Stimulated activated CD4-positive, alpha-beta T cell treated with anti-CD3 and anti-CD28 coated beads, Interleukin-4, amount 100 ng/mL, for 4 hours (primary cell): ENCODE data around the gene RNF130.
A peak's percentile ranks its signal among the peaks of the same experiment; 100 is the strongest.

Source experiments
- DNase-seq, 2 experiments: peaks; one replicate each; pipeline ENCODE4 v3.0.0-alpha.2; 2020

RNF130 gene

DNA sequence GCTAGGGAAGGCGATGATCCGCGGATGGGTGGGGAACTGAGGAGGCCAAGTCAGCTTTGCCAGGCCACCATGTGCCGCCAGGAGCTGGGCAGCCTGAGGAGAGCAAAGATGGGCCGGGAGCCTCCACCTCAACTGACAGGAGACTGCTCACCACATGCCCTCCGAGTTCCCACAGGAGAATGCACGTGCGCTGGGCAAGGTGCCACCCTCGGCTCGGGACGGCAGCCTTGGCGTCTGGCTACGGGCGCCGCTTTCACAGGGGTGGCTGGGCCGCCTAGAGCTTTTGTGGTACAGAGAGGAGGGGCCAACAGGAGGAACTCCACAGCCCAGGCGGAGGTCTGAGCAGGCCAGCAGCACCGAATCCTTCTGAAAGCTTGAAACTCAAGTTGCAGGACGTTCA lies 158.6 kb downstream of the RNF130 start:
- no peak for DNase-seq

DNA sequence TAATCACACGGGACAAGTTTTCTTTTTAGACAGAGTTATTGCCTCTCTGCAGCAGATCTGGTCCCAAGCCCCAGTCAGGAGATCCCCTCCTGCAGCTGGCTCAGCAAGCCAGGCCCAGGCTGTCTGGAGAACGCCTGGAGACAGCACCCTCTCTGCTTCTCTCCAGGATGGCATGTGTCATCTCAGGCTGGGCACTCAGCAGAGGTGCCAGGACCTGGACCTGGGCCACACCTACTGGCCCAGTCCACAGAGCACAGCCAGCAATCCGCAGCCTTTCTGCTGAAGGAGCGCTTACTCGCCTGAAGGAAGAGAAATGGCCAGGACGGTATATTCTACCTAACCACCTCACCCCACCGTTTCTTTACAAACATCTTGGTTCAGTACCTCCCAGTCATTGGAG lies 159.2 kb downstream of the RNF130 start:
- no peak for DNase-seq

DNA sequence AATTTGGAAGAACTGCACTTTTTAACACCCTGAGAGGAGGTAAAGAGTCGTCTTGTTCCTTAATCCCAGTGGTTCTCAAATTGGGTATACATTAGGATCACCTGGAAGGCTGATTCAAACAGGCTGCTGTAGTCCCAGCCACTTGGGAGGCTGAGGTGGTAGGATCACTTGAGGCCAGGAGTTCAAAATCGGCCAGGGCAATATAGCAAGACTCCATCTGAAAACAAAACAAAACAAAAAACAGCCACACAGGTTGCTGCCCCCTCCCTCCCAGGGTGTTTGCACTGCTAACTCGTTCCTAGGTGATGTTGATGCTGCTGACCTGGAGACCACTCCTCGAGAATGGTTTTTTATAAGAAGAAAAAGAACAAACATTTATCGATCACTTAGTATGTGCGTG lies 162.3 kb downstream of the RNF130 start:
- DNase-seq, result no peak

DNA sequence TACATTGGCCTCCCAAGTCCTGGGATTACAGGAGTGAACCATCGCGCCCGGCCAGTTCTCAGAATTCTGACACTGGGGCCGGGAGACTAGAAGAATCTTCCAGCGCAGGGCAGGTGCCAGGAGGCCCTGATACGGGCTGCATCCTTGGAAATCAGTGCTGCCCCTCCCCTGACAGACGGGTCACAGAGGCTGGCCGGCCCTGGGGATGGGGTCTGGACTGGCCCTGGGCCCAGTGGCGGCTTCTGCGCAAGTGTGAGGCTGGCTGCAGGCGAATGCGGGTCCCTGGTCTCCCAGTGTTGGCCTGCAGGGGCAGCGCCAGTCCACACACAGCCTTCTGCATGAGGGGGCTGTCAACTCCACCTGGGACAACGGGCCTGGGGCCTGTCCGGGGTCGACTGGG lies 163.0 kb downstream of the RNF130 start:
- DNase-seq, result peak in 1 of 2 experiments; percentile 10

DNA sequence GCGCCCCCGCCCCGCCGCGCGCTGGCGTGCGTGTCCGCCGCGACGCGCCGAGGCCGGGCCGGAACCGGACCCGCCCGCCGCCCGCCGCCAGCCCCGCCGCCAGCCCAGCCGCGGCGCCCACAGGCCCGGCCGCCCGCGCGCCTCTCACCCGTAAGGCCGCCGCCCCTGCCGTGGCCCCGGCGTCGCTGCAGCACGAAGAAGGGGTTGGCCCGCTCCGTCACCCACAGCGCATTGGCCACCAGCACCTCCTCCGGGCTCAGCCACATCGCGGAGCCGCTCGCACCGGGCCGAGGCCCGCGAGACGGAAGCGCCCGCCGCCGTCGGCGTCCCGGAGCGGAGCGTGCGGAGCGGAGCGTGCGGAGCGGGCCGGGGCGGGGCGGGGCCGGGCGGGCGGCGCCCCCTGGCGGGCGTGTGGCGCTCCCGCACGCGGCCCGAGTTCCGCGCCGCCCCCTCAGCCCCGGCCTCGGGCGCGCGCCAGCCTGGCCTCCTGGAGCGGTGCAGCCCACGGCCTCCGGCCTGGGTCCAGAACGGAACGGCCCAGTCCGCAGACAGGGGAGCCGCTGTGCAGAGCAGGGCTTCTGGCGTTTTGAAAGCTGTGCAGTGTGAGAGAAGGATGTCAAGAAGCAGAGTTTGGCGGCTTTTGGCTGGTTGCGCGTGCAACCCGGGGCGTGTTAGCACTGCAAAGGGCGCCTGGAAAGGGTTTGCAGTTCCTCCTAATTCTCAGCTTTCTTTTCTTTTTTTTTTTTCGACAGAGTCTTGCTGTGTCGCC lies 163.8 kb downstream of the RNF130 start, which contains the start of gene TBC1D9B:
TBC1D9B (minus strand) TSS at position 342 of the 769 bp plus-strand sequence; CDS start at position 266, 76 bp downstream.
- DNase-seq, result peak; percentile 57 to 73

DNA sequence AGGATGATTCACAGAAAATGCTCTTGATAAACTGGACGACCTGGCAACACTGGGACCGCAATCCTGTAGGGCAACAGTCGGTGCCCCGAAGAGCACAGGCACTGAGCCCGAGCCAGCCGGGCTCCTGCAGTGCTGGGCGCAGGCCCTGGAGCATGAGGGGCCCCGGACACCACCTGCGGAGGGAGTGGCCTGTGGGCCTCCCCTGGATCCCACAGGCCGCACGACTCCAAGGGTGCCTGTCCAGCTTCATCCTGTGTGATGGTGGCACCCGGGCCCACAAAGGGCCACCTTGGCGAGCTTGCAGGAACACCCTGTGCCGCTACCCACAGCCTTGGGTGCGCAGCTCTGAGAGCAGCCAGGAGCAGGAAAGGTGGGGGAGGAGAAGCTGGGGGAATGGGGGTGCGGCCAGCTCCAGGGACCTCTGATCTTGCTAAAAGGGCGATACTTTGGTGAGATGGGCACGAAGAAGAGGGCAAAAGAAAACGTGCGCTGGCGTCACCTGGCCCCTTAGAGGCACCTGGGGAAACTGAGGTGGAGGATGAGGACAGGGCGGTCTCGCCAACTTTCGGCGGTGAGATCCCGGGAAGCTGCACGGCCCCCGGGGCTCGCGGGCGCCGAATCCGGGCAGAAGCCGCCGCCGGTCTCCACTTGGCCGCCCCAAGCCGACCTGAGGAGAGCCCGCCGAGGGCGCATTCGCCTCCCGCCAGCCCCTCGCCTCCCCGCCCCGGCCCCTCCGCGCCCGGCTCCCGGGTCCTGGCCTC lies 164.6 kb downstream of the RNF130 start:
- peak in 1 of 2 experiments; percentile 20 for DNase-seq

DNA sequence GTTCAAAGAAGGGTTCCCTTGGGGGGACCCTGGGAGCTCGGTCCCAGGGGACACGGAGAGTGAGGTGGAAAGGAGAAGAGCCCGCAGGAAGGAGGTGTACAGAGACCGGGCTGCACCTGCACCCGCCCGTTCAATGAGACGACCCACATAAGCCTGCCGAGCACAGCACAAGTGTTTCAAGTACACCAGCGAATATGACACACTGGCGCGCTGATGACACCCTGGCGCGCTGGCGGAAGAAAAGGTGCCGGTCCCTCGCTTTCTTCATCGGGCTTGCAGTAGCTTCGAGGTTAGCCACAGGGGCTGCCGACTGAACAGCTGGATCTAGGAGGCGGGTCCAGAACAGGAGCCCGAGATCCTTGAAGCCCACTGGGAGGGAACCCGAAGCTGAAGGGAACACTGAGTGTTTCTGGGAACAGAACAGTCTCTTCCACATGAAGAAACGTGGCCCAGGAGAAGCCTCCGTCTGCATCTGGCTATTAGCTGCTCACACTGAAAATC lies 165.2 kb downstream of the RNF130 start:
- DNase-seq, result no peak

DNA sequence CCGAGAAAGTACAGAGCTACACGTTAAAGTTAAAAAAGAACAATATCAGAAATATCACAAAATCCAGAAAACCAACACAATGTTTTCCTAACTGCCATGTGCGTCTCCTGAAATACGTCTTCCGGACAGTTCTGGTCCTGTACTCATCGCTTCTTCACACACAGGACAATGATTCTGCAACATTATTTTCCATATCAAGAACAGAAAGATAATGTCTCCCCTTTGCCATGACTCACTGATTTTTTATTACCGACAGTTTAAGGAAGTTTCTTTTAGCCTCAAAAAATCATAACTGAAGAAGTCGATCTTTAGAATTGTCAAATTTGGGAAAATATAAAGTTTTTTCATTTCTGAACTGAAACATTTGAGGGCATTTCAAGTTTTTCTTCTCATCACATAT lies 166.4 kb downstream of the RNF130 start:
- DNase-seq, result no peak
